SK-N-MC (cell line): ENCODE data around the gene ADD3.

Source experiments
- DNase-seq: peaks from one replicate; pipeline ENCODE4 v3.0.0-alpha.2; 2011; ENCODE audit warnings: low read depth, low spot score
- H3K27ac ChIP-seq: fragments of 200-600 bp; sonication (generic); 2 replicates; pipeline ENCODE4 v1.5.1; 2016; ENCODE audit warnings: mixed run types
- H3K36me3 ChIP-seq: fragments of 200-600 bp; sonication (generic); 2 replicates; pipeline ENCODE4 v1.6.1; 2017; ENCODE audit warnings: antibody characterized with exemption, low read length, mixed read lengths; ENCODE audit not compliant: insufficient read depth
- H3K4me3 ChIP-seq: fragments of 200-600 bp; sonication (generic); 2 replicates; pipeline ENCODE4 v1.5.1; 2016
- H3K9ac ChIP-seq: fragments of 200-600 bp; sonication (generic); 2 replicates; pipeline ENCODE4 v1.8.0; 2017; ENCODE audit warnings: mixed run types, mixed read lengths; ENCODE audit not compliant: insufficient read length
- H3K9me3 ChIP-seq: fragments of 200-600 bp; sonication (generic); 2 replicates; pipeline ENCODE4 v1.6.1; 2017; ENCODE audit warnings: low read depth, mild to moderate bottlenecking, antibody characterized with exemption, low read length, moderate library complexity, mixed read lengths
- EZH2 ChIP-seq: fragments of 200-600 bp; sonication (generic); IDR thresholded peaks from one replicate; pipeline ENCODE4 v1.6.1; 2017; ENCODE audit warnings: antibody characterized with exemption
- FOXP2 ChIP-seq: optimal IDR thresholded peaks from 2 replicates; pipeline ENCODE3; 2011; ENCODE audit warnings: mild to moderate bottlenecking, moderate library complexity; ENCODE audit not compliant: insufficient read depth; ENCODE audit errors: extremely low read length, control extremely low read depth
- POLR2AphosphoS5 ChIP-seq: IDR thresholded peaks from 2 replicates; pipeline ENCODE4 v1.6.1; 2012; ENCODE audit warnings: mild to moderate bottlenecking, low read depth, low read length, borderline replicate concordance

ADD3 gene

GRCh38 chr10:110007701-110008517 lies at the start of gene ADD3:
ADD3 (plus strand) TSS chr10:110007984; CDS start chr10:110100654, 92,670 bp downstream.
- Histone ChIP-seq H3K9me3 (no peaks in the 10 kb centered on the region), H3K9ac (peak within 1 kb of the TSS; percentile 80), H3K27ac (peak within 1 kb of the TSS; percentile 64), H3K36me3 (no peaks in the 10 kb centered on the region), H3K4me3 (peak within 1 kb of the TSS; percentile 83)
- no peak for DNase-seq
- TF ChIP-seq FOXP2 (no peak), EZH2 (no peak), POLR2AphosphoS5 (peak; percentile 65)

- no peak overlapping the region for H3K27ac ChIP-seq
- H3K9ac ChIP-seq, result no peak overlapping the region
- TF ChIP-seq FOXP2 (no peak), EZH2 (no peak), POLR2AphosphoS5 (no peak)
- no peak overlapping the region for H3K4me3 ChIP-seq
- H3K36me3 ChIP-seq, result no peaks in the 10 kb centered on the region
- H3K9me3 ChIP-seq, result no peaks in the 10 kb centered on the region
- no peak for DNase-seq
These were observed 49.7 kb upstream of the ADD3 start for GRCh38 chr10:109958059-109958458.

- no peaks in the 10 kb centered on the region for H3K36me3 ChIP-seq
- no peak for TF ChIP-seq FOXP2
- TF ChIP-seq EZH2, result no peak
- TF ChIP-seq POLR2AphosphoS5, result no peak
- no peak overlapping the region for H3K4me3 ChIP-seq
- H3K9me3 ChIP-seq, result no peaks in the 10 kb centered on the region
- no peak for DNase-seq
- no peak overlapping the region for H3K9ac ChIP-seq
- H3K27ac ChIP-seq, result no peak overlapping the region
These were observed 48.3 kb upstream of the ADD3 start for GRCh38 chr10:109959259-109960145.

- Histone ChIP-seq H3K27ac (no peak overlapping the region), H3K36me3 (no peaks in the 10 kb centered on the region), H3K9me3 (no peaks in the 10 kb centered on the region), H3K9ac (no peak overlapping the region), H3K4me3 (no peak overlapping the region)
- no peak for TF ChIP-seq FOXP2
- no peak for DNase-seq
These were observed 47.1 kb upstream of the ADD3 start for GRCh38 chr10:109960682-109961081.

GRCh38 chr10:109961174-109962001 lies 46.4 kb upstream of the ADD3 start:
- no peak overlapping the region; the same call in 1 of the 2 replicates for H3K27ac ChIP-seq
- TF ChIP-seq FOXP2 (no peak), POLR2AphosphoS5 (no peak)
- DNase-seq, result no peak
- H3K36me3 ChIP-seq, result no peaks in the 10 kb centered on the region
- H3K4me3 ChIP-seq, result no peak overlapping the region
- H3K9me3 ChIP-seq, result no peaks in the 10 kb centered on the region
- H3K9ac ChIP-seq, result no peak overlapping the region

- Histone ChIP-seq H3K9me3 (no peaks in the 10 kb centered on the region), H3K9ac (no peak overlapping the region), H3K27ac (no peak overlapping the region), H3K36me3 (no peaks in the 10 kb centered on the region), H3K4me3 (no peak overlapping the region)
- TF ChIP-seq POLR2AphosphoS5 (no peak), FOXP2 (no peak), EZH2 (no peak)
- no peak for DNase-seq
These were observed 45.5 kb upstream of the ADD3 start for GRCh38 chr10:109962247-109962646.

- H3K9ac ChIP-seq, result no peak overlapping the region
- no peak overlapping the region for H3K27ac ChIP-seq
- no peak for TF ChIP-seq POLR2AphosphoS5
- no peak for TF ChIP-seq EZH2
- TF ChIP-seq FOXP2, result no peak
- no peaks in the 10 kb centered on the region for H3K9me3 ChIP-seq
- no peak for DNase-seq
- no peaks in the 10 kb centered on the region for H3K36me3 ChIP-seq
- no peak overlapping the region for H3K4me3 ChIP-seq
These were observed 44.3 kb upstream of the ADD3 start for GRCh38 chr10:109963439-109963838.

GRCh38 chr10:109964318-109964717 lies 43.5 kb upstream of the ADD3 start:
- no peaks in the 10 kb centered on the region for H3K36me3 ChIP-seq
- TF ChIP-seq EZH2, result no peak
- no peak for TF ChIP-seq FOXP2
- TF ChIP-seq POLR2AphosphoS5, result no peak

More at GRCh38 chr10:109964318-109964717, 43.5 kb upstream of the ADD3 start:
- Histone ChIP-seq H3K27ac (no peak overlapping the region), H3K9ac (no peak overlapping the region), H3K4me3 (no peak overlapping the region), H3K9me3 (no peaks in the 10 kb centered on the region)
- DNase-seq, result no peak
